ENCODE measurements around the gene PPP1R16B.

GRCh38 chr20:38836991-38837390 is 31.5 kb downstream of the PPP1R16B start:
- no peak for TF ChIP-seq POLR2A (IDR thresholded peaks at IDR 0.05)
- TF ChIP-seq CTCF (IDR thresholded peaks at IDR 0.05): no peak
- TF ChIP-seq EP300 (IDR thresholded peaks at IDR 0.05): no peak

All from ovary (tissue), 3 donors.